Measurements from ENCODE around the gene SLC22A6. TPM values are rescaled to one million over a fixed set of nuclear protein-coding genes. Genes with fewer than 3 reads are reported as not detected.
"Not testable (repeated sequence)": the region's sequence is repeated elsewhere in the genome, so short reads cannot be mapped to it uniquely, and the experiment has no call there.

SLC22A6 gene
- total RNA-seq, 1 donor from 2014 or later, result not detected

DNA sequence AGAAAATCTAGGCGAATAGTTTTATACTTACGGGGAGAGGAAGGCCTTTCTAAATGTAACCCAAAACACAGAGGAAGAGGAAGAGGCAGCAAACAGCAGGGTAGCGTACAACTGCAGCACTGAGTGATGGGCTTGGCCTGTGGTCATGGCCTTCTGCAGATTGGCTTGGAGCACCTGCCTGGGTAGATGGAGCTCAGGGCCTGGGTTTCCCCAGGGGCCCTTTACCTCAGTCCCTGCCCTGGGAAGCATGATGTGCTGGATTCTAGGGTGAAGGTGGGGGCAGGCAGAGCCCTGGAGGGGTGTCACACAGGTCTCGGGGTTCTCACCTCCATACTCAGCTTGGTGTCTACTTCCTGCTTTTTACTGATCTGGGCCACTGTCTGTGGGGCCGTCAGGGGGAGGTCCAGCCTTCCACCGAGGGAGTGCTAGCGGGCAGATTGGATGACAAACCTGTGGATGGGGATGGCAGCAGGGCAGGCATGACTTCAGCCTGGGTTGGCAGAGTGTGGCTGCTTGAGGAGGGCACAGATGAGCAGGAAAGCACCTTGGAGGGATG lies 35.9 kb downstream of the SLC22A6 start:
- peaks cover 5% of the 10 kb centered on the region for H3K36me3 Mint-ChIP-seq (ENCODE audit: unreplicated experiment)

DNA sequence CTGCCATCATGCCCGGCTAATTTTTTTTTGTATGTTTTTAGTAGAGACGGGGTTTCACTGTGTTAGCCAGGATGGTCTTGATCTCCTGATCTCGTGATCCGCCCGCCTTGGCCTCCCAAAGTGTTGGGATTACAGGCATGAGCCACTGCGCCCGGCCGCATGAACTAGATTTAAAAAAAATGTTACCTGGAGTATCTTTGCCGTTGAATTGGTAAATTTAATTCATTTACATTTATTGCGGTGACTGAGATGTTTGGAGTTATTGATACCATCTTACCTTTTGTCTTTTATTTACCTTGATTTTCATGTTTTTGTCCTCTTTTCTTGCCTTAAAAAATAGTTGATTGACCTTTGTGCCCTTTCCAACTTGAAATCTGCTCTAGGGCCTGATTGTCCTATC lies 39.2 kb downstream of the SLC22A6 start:
- DNase-seq; H3K27ac Mint-ChIP-seq (ENCODE audit: unreplicated experiment): not testable (repeated sequence)

More for the DNA sequence above, 35.9 kb downstream of the SLC22A6 start:
- DNase-seq, result no peak
- H3K4me3 Mint-ChIP-seq (ENCODE audit: unreplicated experiment), result no peak overlapping the region
- no peaks in the 10 kb centered on the region for H3K4me1 Mint-ChIP-seq (ENCODE audit: low read depth, unreplicated experiment)
- no peaks in the 10 kb centered on the region for H3K27me3 Mint-ChIP-seq (ENCODE audit: unreplicated experiment)
- peaks cover 1% of the 10 kb centered on the region for H3K9me3 Mint-ChIP-seq (ENCODE audit: unreplicated experiment)
- H3K27ac Mint-ChIP-seq (ENCODE audit: unreplicated experiment), result no peak overlapping the region
- TF ChIP-seq CTCF (IDR thresholded peaks at IDR 0.05; ENCODE audit: partially characterized antibody, unreplicated experiment), result no peak

GRCh38 chr11:62937528-62937927 lies 47.2 kb downstream of the SLC22A6 start:
- not testable (repeated sequence) for DNase-seq; H3K9me3 Mint-ChIP-seq (ENCODE audit: unreplicated experiment); H3K36me3 Mint-ChIP-seq (ENCODE audit: unreplicated experiment); H3K27me3 Mint-ChIP-seq (ENCODE audit: unreplicated experiment); H3K4me1 Mint-ChIP-seq (ENCODE audit: low read depth, unreplicated experiment); H3K27ac Mint-ChIP-seq (ENCODE audit: unreplicated experiment); H3K4me3 Mint-ChIP-seq (ENCODE audit: unreplicated experiment)

More for the DNA sequence above, 39.2 kb downstream of the SLC22A6 start:
- H3K9me3 Mint-ChIP-seq (ENCODE audit: unreplicated experiment); H3K36me3 Mint-ChIP-seq (ENCODE audit: unreplicated experiment); H3K4me1 Mint-ChIP-seq (ENCODE audit: low read depth, unreplicated experiment); H3K27me3 Mint-ChIP-seq (ENCODE audit: unreplicated experiment); H3K4me3 Mint-ChIP-seq (ENCODE audit: unreplicated experiment): not testable (repeated sequence)

DNA sequence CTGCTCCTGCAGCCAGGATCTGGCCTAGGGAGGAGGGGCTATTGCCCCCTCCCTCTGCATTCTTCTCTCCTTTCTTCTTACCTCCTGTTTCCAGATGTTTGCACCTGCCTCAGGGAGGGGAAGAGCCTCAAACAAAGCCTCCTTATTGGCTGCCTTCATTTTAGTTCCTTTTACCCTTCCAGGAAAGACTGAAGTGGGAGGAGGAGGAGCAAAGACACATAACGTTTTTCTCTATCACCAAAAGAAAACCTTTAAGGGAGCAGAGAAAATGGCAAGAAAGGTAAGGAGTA lies 50.3 kb downstream of the SLC22A6 start:
- DNase-seq, result no peak
- Mint-ChIP-seq H3K4me1 (ENCODE audit: low read depth, unreplicated experiment) (no peaks in the 10 kb centered on the region), H3K36me3 (ENCODE audit: unreplicated experiment) (peaks cover 9% of the 10 kb centered on the region), H3K4me3 (ENCODE audit: unreplicated experiment) (no peak overlapping the region), H3K27me3 (ENCODE audit: unreplicated experiment) (peaks cover 5% of the 10 kb centered on the region), H3K9me3 (ENCODE audit: unreplicated experiment) (peaks cover 7% of the 10 kb centered on the region), H3K27ac (ENCODE audit: unreplicated experiment) (no peak overlapping the region)
- no peak for TF ChIP-seq CTCF (IDR thresholded peaks at IDR 0.05; ENCODE audit: partially characterized antibody, unreplicated experiment)

DNA sequence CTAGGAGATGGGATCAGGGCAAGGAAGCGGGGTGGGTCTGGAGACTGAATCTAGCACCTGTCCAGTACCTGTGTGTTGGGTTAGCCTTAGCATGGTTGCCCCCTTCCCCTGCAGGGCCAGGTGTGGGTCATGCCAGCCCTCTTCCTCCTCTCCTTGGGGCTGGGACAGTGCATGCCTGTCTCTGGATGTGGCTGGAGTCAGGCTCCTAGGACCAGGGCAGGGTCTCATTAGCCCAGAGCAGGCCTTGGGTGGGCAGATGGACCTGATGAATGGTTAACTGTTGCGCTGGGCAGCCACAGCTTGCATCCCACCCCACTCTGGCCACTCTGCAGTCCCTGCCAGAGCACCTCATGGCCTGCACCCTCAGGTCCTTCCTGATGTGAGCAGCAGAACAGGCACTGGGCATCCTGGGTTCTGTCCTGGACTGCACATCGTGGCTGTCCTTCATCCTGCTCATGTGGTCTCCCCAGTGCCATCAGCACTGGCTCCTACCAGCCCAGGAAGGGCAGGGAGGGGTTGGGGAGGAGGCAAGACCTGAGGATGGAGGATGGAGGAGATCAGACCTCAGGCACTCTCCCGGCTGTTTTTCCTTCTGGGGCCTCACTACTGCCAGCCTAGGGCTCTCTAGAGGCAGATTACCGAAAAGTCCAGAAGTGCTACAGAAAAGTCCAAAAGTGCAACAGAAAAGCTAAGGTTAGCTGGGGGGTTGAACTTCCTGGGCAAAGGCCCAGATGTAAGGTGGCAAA lies 50.8 kb downstream of the SLC22A6 start:
- no peak for DNase-seq
- H3K4me1 Mint-ChIP-seq (ENCODE audit: low read depth, unreplicated experiment), result no peaks in the 10 kb centered on the region
- no peak overlapping the region for H3K27ac Mint-ChIP-seq (ENCODE audit: unreplicated experiment)
- TF ChIP-seq CTCF (IDR thresholded peaks at IDR 0.05; ENCODE audit: partially characterized antibody, unreplicated experiment), result no peak
- H3K9me3 Mint-ChIP-seq (ENCODE audit: unreplicated experiment), result peaks cover 7% of the 10 kb centered on the region
- no peak overlapping the region for H3K4me3 Mint-ChIP-seq (ENCODE audit: unreplicated experiment)
- peaks cover 9% of the 10 kb centered on the region for H3K36me3 Mint-ChIP-seq (ENCODE audit: unreplicated experiment)
- peaks cover 8% of the 10 kb centered on the region for H3K27me3 Mint-ChIP-seq (ENCODE audit: unreplicated experiment)

GRCh38 chr11:62933285-62933684 lies 51.5 kb downstream of the SLC22A6 start:
- no peak for DNase-seq
- no peak for TF ChIP-seq CTCF (IDR thresholded peaks at IDR 0.05; ENCODE audit: partially characterized antibody, unreplicated experiment)
- Mint-ChIP-seq H3K36me3 (ENCODE audit: unreplicated experiment) (peaks cover 9% of the 10 kb centered on the region), H3K27me3 (ENCODE audit: unreplicated experiment) (peaks cover 13% of the 10 kb centered on the region), H3K4me3 (ENCODE audit: unreplicated experiment) (no peak overlapping the region), H3K27ac (ENCODE audit: unreplicated experiment) (no peak overlapping the region), H3K4me1 (ENCODE audit: low read depth, unreplicated experiment) (no peaks in the 10 kb centered on the region), H3K9me3 (ENCODE audit: unreplicated experiment) (peaks cover 7% of the 10 kb centered on the region)

All from glutamatergic neuron (in vitro differentiated cells).